Fibroblast of the aortic adventitia (primary cell): ENCODE measurements around the gene IFT81. TPM values are rescaled to one million over a fixed set of nuclear protein-coding genes. Genes with fewer than 3 reads are reported as not detected.

Source experiments
- DNase-seq: peaks from one replicate; pipeline ENCODE4 v3.0.0-alpha.2; 2010; ENCODE audit warnings: low read depth
- H3K4me3 ChIP-seq: 2 replicates; pipeline ENCODE4 v1.5.1; 2011; ENCODE audit warnings: low read depth, mild to moderate bottlenecking, control low read depth, low read length, moderate library complexity
- total RNA-seq: library from RNA; depleted of rRNA; stranded (reverse); fragments of >200 nt; gene quantifications from 2 replicates; pipeline ENCODE4 v1.2.3, GENCODE V29; 2012; ENCODE audit warnings: low replicate concordance
- TF ChIP-seq, protein P1 (sequence below): IDR thresholded peaks from 2 replicates; pipeline ENCODE4 v1.5.1; 2011; ENCODE audit warnings: mild to moderate bottlenecking, low read length, control low read depth, inconsistent platforms; ENCODE audit not compliant: insufficient read depth

Gene IFT81
- total RNA-seq, 1 donor, result 20.4 TPM

DNA sequence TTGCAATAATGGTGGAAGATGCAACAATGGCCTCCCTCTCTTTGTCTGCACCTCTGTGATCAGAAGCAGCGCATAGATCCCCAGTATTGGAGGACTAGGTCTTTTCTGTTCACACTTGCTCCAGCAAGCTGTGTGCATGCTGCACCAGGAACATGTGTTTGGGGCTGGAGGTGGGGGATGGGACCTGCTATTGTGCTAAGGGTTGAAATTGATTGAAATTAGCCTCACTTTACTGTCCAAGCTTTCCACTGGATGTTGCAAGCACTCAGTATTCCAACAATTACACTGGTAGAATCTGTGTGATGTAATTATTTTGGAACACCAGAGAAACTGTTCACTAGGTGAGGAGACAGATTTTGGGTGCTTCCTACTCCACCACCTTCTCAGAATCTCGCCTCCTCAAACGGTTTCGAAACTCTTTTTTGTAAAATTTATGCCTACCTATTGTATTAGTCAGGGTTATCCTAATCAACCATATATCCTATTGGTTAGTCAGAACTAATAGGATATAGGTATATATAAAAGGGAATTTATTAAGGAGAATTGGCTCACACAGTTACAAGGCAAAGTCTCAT lies 35.6 kb downstream of the IFT81 start:
- TF ChIP-seq, protein P1, sequence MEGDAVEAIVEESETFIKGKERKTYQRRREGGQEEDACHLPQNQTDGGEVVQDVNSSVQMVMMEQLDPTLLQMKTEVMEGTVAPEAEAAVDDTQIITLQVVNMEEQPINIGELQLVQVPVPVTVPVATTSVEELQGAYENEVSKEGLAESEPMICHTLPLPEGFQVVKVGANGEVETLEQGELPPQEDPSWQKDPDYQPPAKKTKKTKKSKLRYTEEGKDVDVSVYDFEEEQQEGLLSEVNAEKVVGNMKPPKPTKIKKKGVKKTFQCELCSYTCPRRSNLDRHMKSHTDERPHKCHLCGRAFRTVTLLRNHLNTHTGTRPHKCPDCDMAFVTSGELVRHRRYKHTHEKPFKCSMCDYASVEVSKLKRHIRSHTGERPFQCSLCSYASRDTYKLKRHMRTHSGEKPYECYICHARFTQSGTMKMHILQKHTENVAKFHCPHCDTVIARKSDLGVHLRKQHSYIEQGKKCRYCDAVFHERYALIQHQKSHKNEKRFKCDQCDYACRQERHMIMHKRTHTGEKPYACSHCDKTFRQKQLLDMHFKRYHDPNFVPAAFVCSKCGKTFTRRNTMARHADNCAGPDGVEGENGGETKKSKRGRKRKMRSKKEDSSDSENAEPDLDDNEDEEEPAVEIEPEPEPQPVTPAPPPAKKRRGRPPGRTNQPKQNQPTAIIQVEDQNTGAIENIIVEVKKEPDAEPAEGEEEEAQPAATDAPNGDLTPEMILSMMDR, result no peak
- no peak overlapping the region for H3K4me3 ChIP-seq

DNA sequence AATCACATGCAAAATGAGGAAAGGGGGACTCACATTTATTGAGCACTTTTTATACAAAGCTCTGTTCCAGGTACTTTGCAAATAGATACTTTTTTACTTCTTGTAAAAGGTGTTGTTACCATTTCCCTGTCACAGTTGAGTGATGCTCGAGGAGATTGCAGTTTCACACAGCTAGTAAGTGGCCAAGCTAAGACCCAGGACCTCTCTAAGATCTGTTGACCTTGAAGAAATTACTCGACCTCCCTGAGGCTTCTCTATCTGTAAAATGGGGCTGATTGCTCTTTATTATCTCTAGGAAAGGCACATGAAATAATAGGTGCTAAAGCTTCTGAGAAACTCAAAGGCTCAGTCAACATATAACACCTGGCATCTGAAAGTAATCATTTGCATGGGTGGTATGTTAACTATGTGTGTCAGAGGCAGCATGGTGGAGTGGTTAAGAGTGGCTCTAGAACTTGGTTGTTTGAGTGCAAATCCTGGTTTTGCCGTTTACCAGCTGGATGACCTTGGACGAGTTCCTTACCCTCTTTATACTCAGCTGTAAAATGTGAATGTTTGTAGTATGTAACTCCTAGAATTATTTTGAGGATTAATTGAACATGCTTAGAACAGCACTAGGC lies 41.5 kb downstream of the IFT81 start:
- TF ChIP-seq, protein P1, result no peak
- no peak for DNase-seq
- H3K4me3 ChIP-seq, result no peak overlapping the region

More for the DNA sequence above, 35.6 kb downstream of the IFT81 start:
- no peak for DNase-seq

DNA sequence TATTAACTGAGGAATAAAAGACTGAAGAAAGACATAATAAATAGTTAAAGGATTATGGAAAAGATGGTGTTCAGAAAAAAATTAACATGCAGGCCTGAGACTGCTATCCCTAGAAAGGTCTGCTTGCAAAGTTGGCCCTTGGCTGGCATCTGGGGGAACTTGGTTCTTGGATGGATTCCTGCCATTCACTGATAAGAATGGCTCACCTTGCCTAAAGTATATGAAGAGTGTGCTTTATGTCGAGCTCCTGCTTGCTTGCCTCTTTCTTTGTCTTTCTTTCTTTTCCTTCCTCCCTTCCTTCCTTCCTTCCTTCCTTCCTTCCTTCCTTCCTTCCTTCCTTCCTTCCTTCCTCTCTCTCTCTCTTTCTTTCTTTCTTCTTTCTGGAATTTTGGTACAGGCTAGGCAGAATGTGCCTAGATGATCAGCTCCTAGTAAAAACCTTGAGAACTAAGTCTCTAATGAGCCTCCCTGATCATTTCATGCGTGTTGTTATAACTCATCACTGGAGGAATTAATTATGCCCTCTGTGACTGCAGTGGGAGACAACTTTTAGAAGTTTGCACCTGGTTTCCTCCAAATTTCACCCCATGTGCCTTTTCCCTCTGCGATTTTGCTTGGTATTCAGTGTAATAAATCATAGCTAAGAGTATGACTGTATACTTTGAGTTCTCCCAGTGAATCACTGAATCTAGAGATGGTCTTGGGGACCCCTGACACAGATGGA lies 44.7 kb downstream of the IFT81 start:
- DNase-seq, result no peak
- TF ChIP-seq, protein P1, result no peak
- H3K4me3 ChIP-seq, result no peak overlapping the region

DNA sequence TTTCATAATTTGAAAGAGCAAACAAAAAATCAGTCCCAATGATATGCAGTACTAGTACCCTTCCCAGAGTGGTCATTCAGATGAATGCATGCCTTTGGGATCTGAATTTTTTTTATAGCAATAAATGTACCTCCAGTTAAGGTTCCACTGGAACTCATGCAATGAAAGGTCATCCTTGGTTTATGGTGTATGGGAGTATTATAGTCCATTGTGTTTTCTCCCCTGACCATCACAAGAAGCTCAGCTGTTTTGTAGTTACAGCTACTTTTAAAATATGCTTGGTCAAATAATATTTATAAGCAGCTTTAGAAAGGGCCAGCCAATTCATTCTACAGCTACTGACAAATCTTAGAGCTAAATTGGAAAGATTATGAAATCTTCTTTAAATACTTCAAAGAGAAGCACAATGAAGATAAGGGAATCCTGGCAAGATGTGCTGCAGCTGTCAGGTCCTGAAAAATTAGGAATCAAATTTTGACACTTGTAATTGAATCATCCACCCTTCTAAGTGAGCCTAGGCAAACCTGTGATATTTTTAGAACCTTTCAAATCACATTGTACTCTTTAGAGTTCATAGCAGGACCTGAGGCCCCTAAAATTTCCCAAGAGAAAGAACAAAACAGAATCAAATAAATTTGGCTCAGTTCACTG lies 46.5 kb downstream of the IFT81 start:
- TF ChIP-seq, protein P1, result no peak
- no peak overlapping the region for H3K4me3 ChIP-seq
- peak; percentile 78 for DNase-seq

DNA sequence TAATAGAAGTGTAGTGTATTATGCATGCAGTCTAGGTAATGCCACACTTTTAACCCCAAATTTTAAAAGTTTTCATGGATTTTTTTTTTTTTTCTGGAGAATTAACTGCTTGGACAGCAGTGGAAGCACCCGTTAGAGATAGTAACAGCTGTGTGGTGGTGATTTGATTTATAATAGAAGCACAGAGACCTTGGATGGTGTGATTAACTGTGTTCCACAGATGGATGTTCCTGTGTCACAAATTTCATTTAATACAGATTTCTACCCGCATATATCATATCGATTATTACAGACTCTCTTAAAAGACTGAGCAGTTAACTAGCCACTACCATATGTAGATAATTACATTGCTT lies 47.0 kb downstream of the IFT81 start:
- no peak for DNase-seq
- TF ChIP-seq, protein P1, result no peak

DNA sequence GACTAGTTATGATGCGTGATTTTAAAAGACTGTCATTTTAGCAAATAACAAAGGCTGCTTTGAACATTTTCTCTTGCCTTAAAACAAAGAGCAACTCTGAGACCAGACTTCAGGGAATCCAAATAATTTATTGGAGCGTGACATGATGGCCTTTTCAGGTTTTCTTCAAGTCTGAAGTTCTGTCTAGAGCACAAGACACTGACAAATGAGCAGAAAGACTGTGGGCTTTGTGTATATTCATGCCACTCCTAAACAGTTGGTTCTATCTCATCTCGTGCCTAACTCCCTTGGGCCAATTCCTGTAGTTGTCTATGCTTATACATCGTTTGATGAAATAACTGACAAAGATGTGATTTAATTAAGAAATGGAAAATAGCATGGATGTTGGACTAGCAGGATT lies 47.5 kb downstream of the IFT81 start:
- TF ChIP-seq, protein P1, result no peak
- H3K4me3 ChIP-seq, result no peak overlapping the region
- DNase-seq, result no peak

More for the DNA sequence above, 47.0 kb downstream of the IFT81 start:
- no peak overlapping the region for H3K4me3 ChIP-seq
